Measurements from ENCODE around the gene MMAA.
"Not testable (repeated sequence)": the region's sequence is repeated elsewhere in the genome, so short reads cannot be mapped to it uniquely, and the experiment has no call there.

The MMAA gene

DNA sequence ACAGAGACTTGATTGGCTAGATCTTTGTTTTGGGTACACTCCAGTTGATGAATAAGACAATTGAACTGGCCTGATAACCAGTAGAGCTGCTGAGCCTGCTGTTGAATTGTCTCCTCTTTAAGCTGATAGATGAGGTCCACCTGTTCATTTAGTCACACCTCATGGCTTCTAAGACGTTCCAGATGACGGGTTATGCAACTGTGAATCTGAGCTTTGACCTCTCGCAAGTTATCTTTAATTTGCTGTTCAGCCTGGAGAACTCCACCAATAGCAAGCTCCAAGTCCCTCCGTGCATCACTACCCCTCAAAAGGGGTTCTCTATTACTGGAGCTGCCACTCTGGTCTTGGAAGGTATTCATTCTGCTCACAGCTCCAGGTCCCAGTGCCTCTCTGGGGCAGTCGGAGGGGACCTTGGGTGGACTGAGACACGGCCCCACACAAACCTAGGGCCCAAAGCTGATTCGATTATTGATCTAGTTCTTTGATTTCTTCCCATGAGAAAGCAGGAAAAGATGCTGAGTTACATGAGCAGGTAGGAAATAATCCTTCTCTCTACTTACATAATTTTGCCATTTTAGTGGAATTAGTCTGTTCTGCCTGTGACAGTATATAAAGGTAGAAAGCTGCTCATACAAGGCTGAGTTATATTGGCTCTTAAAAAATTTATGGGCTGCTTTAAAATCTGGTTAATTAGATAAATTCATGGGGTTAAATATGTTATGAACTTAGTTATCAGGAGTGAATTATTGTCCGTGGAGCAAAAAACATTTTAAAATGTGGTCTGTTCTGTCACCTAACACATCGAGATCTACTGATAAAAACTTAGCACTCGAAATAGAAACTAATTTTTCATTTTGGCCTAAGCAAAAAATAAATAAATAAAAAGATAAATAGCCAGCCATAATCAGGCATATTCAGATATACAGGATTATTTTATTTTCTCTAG, 6.8 kb downstream of the MMAA start:
- no peak for DNase-seq (ENCODE audit: insufficient read length, low spot score)
- TF ChIP-seq SPI1 (IDR thresholded peaks at IDR 0.05; ENCODE audit: low read depth, low read length) (no peak), TAF1 (IDR thresholded peaks at IDR 0.05; ENCODE audit: low read depth, low read length) (no peak), POU2F2 (IDR thresholded peaks at IDR 0.05; ENCODE audit: low read depth, low read length) (no peak), POLR2A (IDR thresholded peaks at IDR 0.05; ENCODE audit: low read depth, low read length) (no peak), POLR2AphosphoS5 (IDR thresholded peaks at IDR 0.05; ENCODE audit: low read depth, low read length) (no peak), PAX5 (IDR thresholded peaks at IDR 0.05; ENCODE audit: insufficient read depth, low read length, severe bottlenecking) (peak; percentile 38)
- no peak for FAIRE-seq

- peak; percentile 28 for FAIRE-seq
- TF ChIP-seq POLR2AphosphoS5 (IDR thresholded peaks at IDR 0.05; ENCODE audit: low read depth, low read length) (no peak), POU2F2 (IDR thresholded peaks at IDR 0.05; ENCODE audit: low read depth, low read length) (no peak), TAF1 (IDR thresholded peaks at IDR 0.05; ENCODE audit: low read depth, low read length) (no peak), PAX5 (IDR thresholded peaks at IDR 0.05; ENCODE audit: insufficient read depth, low read length, severe bottlenecking) (no peak), SPI1 (IDR thresholded peaks at IDR 0.05; ENCODE audit: low read depth, low read length) (no peak), POLR2A (IDR thresholded peaks at IDR 0.05; ENCODE audit: low read depth, low read length) (no peak)
- DNase-seq (ENCODE audit: insufficient read length, low spot score), result no peak
Observed at GRCh38 chr4:145626623-145626982, 7.4 kb downstream of the MMAA start.

- no peak for TF ChIP-seq TAF1 (IDR thresholded peaks at IDR 0.05; ENCODE audit: low read depth, low read length)
- DNase-seq (ENCODE audit: insufficient read length, low spot score) (no peak), FAIRE-seq (no peak)
Observed at GRCh38 chr4:145635117-145635516, 15.9 kb downstream of the MMAA start.

DNA sequence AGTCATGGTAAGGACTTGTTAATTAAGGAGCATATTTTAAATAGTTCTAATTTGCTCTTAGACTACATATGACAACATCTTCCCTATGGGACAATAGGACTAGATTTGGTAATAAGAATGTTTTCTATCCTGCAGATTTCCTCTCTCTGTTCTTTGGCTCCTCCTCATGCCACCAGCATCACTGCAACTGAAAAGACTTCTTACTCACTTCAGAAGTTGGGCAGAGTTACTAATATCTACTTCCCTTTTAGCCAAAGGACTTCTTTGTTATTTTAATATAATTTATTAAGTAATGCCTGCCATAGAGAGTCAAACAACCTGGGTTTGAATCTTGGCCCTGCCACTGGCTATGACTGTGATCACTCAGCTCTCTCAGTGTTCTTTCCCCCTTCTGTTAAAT, 16.4 kb downstream of the MMAA start:
- FAIRE-seq (no peak), DNase-seq (ENCODE audit: insufficient read length, low spot score) (no peak)
- no peak for TF ChIP-seq POU2F2 (IDR thresholded peaks at IDR 0.05; ENCODE audit: low read depth, low read length)
- no peak for TF ChIP-seq SPI1 (IDR thresholded peaks at IDR 0.05; ENCODE audit: low read depth, low read length)
- TF ChIP-seq POLR2A (IDR thresholded peaks at IDR 0.05; ENCODE audit: low read depth, low read length), result no peak
- TF ChIP-seq PAX5 (IDR thresholded peaks at IDR 0.05; ENCODE audit: insufficient read depth, low read length, severe bottlenecking), result no peak
- TF ChIP-seq TAF1 (IDR thresholded peaks at IDR 0.05; ENCODE audit: low read depth, low read length), result no peak
- no peak for TF ChIP-seq POLR2AphosphoS5 (IDR thresholded peaks at IDR 0.05; ENCODE audit: low read depth, low read length)

DNA sequence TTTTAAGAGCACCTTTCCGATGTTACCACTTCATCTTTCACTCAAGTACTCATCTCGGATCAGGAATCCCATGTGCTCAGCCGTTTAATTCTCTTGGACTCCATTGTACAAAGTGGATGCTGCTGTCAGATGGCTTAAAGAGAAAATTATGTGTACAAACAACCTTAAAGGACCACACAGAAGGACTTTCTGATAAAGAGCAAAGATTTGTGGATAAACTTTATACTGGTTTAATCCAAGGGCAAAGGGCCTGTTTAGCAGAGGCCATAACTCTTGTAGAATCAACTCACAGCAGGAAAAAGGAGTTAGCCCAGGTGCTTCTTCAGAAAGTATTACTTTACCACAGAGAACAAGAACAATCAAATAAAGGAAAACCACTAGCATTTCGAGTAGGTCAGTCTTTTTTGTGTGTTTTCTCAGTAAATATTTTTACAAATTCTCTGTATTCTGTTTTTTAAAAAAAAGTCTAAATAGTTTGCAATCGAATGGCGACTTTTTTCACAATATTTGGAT, 20.1 kb downstream of the MMAA start:
- FAIRE-seq (no peak), DNase-seq (ENCODE audit: insufficient read length, low spot score) (no peak)

DNA sequence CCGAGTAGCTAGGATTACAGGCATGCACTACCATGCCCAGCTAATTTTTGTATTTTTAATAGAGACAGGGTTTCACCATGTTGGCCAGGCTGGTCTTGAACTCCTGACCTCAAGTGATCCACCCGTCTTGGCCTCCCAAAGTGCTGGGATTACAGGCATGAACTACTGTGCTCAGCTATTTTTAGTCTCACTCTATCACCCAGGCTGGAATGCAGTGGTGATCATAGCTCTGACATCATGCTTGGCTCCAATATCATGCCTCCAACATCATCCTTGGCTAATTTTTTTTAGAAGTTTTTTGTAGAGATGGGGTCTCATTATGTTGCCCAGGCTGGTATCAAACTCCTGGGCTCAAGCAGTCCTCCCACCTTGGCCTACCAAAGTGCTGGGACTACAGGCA, 21.1 kb downstream of the MMAA start:
- not testable (repeated sequence) for FAIRE-seq; DNase-seq (ENCODE audit: insufficient read length, low spot score)

More for the DNA sequence above, 20.1 kb downstream of the MMAA start:
- no peak for TF ChIP-seq PAX5 (IDR thresholded peaks at IDR 0.05; ENCODE audit: insufficient read depth, low read length, severe bottlenecking)
- no peak for TF ChIP-seq SPI1 (IDR thresholded peaks at IDR 0.05; ENCODE audit: low read depth, low read length)
- no peak for TF ChIP-seq POLR2AphosphoS5 (IDR thresholded peaks at IDR 0.05; ENCODE audit: low read depth, low read length)
- no peak for TF ChIP-seq POLR2A (IDR thresholded peaks at IDR 0.05; ENCODE audit: low read depth, low read length)
- no peak for TF ChIP-seq POU2F2 (IDR thresholded peaks at IDR 0.05; ENCODE audit: low read depth, low read length)
- no peak for TF ChIP-seq TAF1 (IDR thresholded peaks at IDR 0.05; ENCODE audit: low read depth, low read length)

- peak; percentile 26 for FAIRE-seq
- DNase-seq (ENCODE audit: insufficient read length, low spot score), result no peak
- TF ChIP-seq POLR2A (IDR thresholded peaks at IDR 0.05; ENCODE audit: low read depth, low read length) (no peak), TAF1 (IDR thresholded peaks at IDR 0.05; ENCODE audit: low read depth, low read length) (no peak), POLR2AphosphoS5 (IDR thresholded peaks at IDR 0.05; ENCODE audit: low read depth, low read length) (no peak), SPI1 (IDR thresholded peaks at IDR 0.05; ENCODE audit: low read depth, low read length) (no peak), POU2F2 (IDR thresholded peaks at IDR 0.05; ENCODE audit: low read depth, low read length) (no peak), PAX5 (IDR thresholded peaks at IDR 0.05; ENCODE audit: insufficient read depth, low read length, severe bottlenecking) (no peak)
Observed at GRCh38 chr4:145643295-145643694, 24.1 kb downstream of the MMAA start.

DNA sequence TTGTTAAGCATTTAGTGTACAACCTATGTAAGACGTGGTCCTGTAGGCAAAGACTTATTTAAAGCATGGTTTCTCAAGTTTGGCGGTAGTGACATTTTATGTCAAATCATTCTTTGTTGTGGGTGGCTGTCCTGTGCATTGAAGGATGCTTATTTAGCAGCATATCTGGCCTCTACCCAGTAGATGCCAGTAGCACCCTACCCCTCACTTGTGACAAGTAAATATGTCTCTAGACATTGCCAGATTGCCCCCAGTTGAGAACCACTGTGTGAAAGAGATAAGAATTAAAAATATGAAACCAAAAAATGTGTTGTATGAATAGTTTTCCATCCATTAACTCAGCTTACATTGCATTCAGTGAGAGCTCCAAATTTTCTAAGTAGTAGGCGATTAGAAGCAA, 25.5 kb downstream of the MMAA start:
- TF ChIP-seq SPI1 (IDR thresholded peaks at IDR 0.05; ENCODE audit: low read depth, low read length) (no peak), POLR2A (IDR thresholded peaks at IDR 0.05; ENCODE audit: low read depth, low read length) (no peak), POLR2AphosphoS5 (IDR thresholded peaks at IDR 0.05; ENCODE audit: low read depth, low read length) (no peak), POU2F2 (IDR thresholded peaks at IDR 0.05; ENCODE audit: low read depth, low read length) (no peak), TAF1 (IDR thresholded peaks at IDR 0.05; ENCODE audit: low read depth, low read length) (no peak), PAX5 (IDR thresholded peaks at IDR 0.05; ENCODE audit: insufficient read depth, low read length, severe bottlenecking) (no peak)
- peak; percentile 13 for FAIRE-seq

GRCh38 chr4:145656156-145656555, 37.0 kb downstream of the MMAA start:
- DNase-seq (ENCODE audit: insufficient read length, low spot score), result no peak
- no peak for TF ChIP-seq TAF1 (IDR thresholded peaks at IDR 0.05; ENCODE audit: low read depth, low read length)
- TF ChIP-seq PAX5 (IDR thresholded peaks at IDR 0.05; ENCODE audit: insufficient read depth, low read length, severe bottlenecking), result no peak
- TF ChIP-seq POLR2AphosphoS5 (IDR thresholded peaks at IDR 0.05; ENCODE audit: low read depth, low read length), result no peak
- no peak for TF ChIP-seq POU2F2 (IDR thresholded peaks at IDR 0.05; ENCODE audit: low read depth, low read length)
- FAIRE-seq, result no peak

More for the DNA sequence above, 25.5 kb downstream of the MMAA start:
- no peak for DNase-seq (ENCODE audit: insufficient read length, low spot score)

- TF ChIP-seq PAX5 (IDR thresholded peaks at IDR 0.05; ENCODE audit: insufficient read depth, low read length, severe bottlenecking) (no peak), POLR2AphosphoS5 (IDR thresholded peaks at IDR 0.05; ENCODE audit: low read depth, low read length) (no peak), SPI1 (IDR thresholded peaks at IDR 0.05; ENCODE audit: low read depth, low read length) (no peak), POU2F2 (IDR thresholded peaks at IDR 0.05; ENCODE audit: low read depth, low read length) (no peak), TAF1 (IDR thresholded peaks at IDR 0.05; ENCODE audit: low read depth, low read length) (no peak), POLR2A (IDR thresholded peaks at IDR 0.05; ENCODE audit: low read depth, low read length) (no peak)
- no peak for FAIRE-seq
- no peak for DNase-seq (ENCODE audit: insufficient read length, low spot score)
Observed at GRCh38 chr4:145660064-145660463, 40.9 kb downstream of the MMAA start.

Measured in GM12891 (cell line).